Aorta (tissue), 5 donors: ENCODE results near the gene MLST8. TPM values are rescaled to one million over a fixed set of nuclear protein-coding genes. Genes with fewer than 3 reads are reported as not detected.
A peak's percentile ranks its signal among the peaks of the same experiment; 100 is the strongest.
"Not testable (repeated sequence)": the region's sequence is repeated elsewhere in the genome, so short reads cannot be mapped to it uniquely, and the experiment has no call there.

Source experiments
- ATAC-seq: fragments of 200-7000 bp; cut with Tn5 transposase; one replicate; pipeline ENCODE4 v1.9.1; 2022; ENCODE audit warnings: moderate library complexity; ENCODE audit not compliant: low FRiP score
- DNase-seq, 2 donors: peaks; one replicate each; pipeline ENCODE4 v3.0.0-alpha.2; 2020
- H3K27ac ChIP-seq, 2 donors: one replicate each; pipeline ENCODE4 v1.5.1; 2013; ENCODE audit warnings: low read length in 2 of 2, mild to moderate bottlenecking in 2 of 2, moderate library complexity in 2 of 2, control low read depth in 1 of 2, inconsistent platforms in 1 of 2, low read depth in 1 of 2
- H3K27me3 ChIP-seq, 2 donors: one replicate each; pipeline ENCODE4 v1.6.1; 2013; ENCODE audit warnings: control low read depth in 1 of 2, low read length in 1 of 2, mild to moderate bottlenecking in 1 of 2, moderate library complexity in 1 of 2; ENCODE audit not compliant: insufficient read depth in 2 of 2, control insufficient read depth in 1 of 2
- H3K36me3 ChIP-seq, 2 donors: one replicate each; pipeline ENCODE4 v1.6.1; 2013; ENCODE audit warnings: control low read depth in 1 of 2, low read length in 1 of 2, mild to moderate bottlenecking in 1 of 2; ENCODE audit not compliant: insufficient read depth in 2 of 2, control insufficient read depth in 1 of 2
- H3K4me1 ChIP-seq, 2 donors: one replicate each; pipeline ENCODE4 v1.6.1; 2013; ENCODE audit warnings: low read length in 2 of 2, control low read depth in 1 of 2, mild to moderate bottlenecking in 1 of 2, moderate library complexity in 1 of 2; ENCODE audit not compliant: insufficient read depth in 2 of 2, control insufficient read depth in 1 of 2
- H3K4me3 ChIP-seq, 2 donors: one replicate each; pipeline ENCODE4 v1.5.1; 2013; ENCODE audit warnings: low read length in 2 of 2, control low read depth in 1 of 2, mild to moderate bottlenecking in 1 of 2
- H3K9me3 ChIP-seq: one replicate; pipeline ENCODE4 v1.6.1; 2013; ENCODE audit warnings: mild to moderate bottlenecking, low read length; ENCODE audit not compliant: control insufficient read depth
- WGBS, 2 donors: extraction: QIAGEN DNeasy Blood & Tissue Kit; methylation state at CpG; one replicate each; pipeline ENCODE4 v1.1.7; 2013; 5-methylcytosine and 5-hydroxymethylcytosine counted together
- intact Hi-C, 2 donors: fragments of 100-400 bp; cut with DNase I; formaldehyde crosslinking; loops; one replicate each; pipeline versions ENCODE4 v1.14.2 to v1.15.0; 2022
- polyA plus RNA-seq, 2 donors: library from polyadenylated mRNA; stranded (reverse); fragments of 200-250 nt; gene quantifications; one replicate each; pipeline ENCODE4 v1.2.3, GENCODE V29; 2013
- total RNA-seq, 2 donors: library from RNA; stranded (reverse); fragmentation: NEBNext Ultra II Directional; extraction: Animal tissue kit (Norgen Biotek cat#: 25700); gene quantifications; one replicate each; pipeline ENCODE4 v1.2.1, GENCODE V29; 2021
- donor health status: healthy with polysubstance abuse.
- donor health status: Bipolar disorder and iron deficiency.
- donor health status: DM: no; HTN: no; CAD: no.
- donor health status: DM: no; HTN: no; CAD: no.
- donor health status: DM: yes; HTN: yes; CAD: no.

The MLST8 gene
- total and polyA plus RNA-seq, 4 donors = 14.1 to 50.7 (median 21.8) TPM

DNA sequence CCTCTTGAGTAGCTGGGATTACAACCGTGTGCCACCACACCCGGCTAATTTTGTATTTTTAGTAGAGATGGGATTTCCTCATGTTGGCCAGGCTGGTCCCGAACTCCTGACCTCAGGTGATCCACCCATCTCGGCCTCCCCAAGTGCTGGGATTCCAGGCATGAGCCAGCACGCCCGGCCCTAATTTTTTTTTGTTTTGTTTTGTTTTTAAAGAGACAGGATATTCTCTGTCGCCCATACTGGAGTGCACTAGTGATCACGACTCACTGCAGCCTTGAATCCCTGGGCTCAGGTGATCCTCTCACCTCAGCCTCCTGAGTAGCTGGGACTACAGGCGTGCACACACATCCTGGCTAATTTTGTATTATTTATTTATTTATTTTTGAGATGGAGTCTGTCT, 35.1 kb downstream of the MLST8 start:
- H3K36me3 ChIP-seq, H3K27me3 ChIP-seq, intact Hi-C loops, DNase-seq, H3K27ac ChIP-seq, ATAC-seq, H3K9me3 ChIP-seq, H3K4me3 ChIP-seq, H3K4me1 ChIP-seq: not testable (repeated sequence)
- WGBS, 2 donors = 82 to 86% methylated on average over 9 of the region's 9 CpGs

- Histone ChIP-seq H3K4me1 (no peaks in the 10 kb centered on the region), H3K4me3 (no peak overlapping the region), H3K27ac (no peak overlapping the region), H3K36me3 (peaks cover 0 to 3% of the 10 kb centered on the region in 2 donors), H3K9me3 (no peaks in the 10 kb centered on the region), H3K27me3 (no peaks in the 10 kb centered on the region)
- WGBS, 2 donors = 86 to 89% methylated on average over 11 of the region's 11 CpGs
- no peak for ATAC-seq
- intact Hi-C loops = no loop called here
- DNase-seq = no peak
Observed at GRCh38 chr16:2242598-2242997, 37.3 kb downstream of the MLST8 start.

DNA sequence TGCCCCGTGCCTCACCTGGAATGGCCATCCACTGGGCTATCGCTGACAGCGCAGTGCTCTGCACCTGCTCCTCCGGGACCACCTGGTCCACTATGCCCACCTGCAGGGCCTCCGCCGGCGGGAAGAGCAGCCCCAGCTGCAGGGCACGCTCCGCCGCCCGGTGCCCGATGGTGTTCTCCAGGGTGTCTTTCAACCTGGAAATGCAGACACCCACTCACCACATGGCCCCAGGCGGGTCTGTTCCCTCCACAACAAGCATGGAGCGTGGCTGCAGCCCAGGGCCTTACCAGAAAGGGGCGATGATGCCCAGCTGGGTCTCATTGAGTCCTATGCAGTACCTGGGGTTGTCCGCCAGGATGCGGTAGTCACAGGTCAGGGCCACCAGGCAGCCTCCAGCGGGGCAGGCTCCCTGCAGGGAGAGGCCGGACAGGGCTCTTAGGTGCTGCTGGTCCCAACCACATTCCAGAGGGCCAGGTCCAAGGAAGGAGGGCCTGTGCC, 37.8 kb downstream of the MLST8 start:
- 94 to 98% methylated on average over 19 of the region's 19 CpGs for WGBS, 2 donors
- H3K27me3 ChIP-seq = no peaks in the 10 kb centered on the region
- H3K27ac ChIP-seq = no peak overlapping the region
- no peak overlapping the region for H3K4me3 ChIP-seq
- peaks cover 0 to 3% of the 10 kb centered on the region in 2 donors for H3K36me3 ChIP-seq
- DNase-seq (no peak), ATAC-seq (no peak)
- H3K9me3 ChIP-seq = no peaks in the 10 kb centered on the region
- intact Hi-C loops = no loop called here
- H3K4me1 ChIP-seq = no peaks in the 10 kb centered on the region

DNA sequence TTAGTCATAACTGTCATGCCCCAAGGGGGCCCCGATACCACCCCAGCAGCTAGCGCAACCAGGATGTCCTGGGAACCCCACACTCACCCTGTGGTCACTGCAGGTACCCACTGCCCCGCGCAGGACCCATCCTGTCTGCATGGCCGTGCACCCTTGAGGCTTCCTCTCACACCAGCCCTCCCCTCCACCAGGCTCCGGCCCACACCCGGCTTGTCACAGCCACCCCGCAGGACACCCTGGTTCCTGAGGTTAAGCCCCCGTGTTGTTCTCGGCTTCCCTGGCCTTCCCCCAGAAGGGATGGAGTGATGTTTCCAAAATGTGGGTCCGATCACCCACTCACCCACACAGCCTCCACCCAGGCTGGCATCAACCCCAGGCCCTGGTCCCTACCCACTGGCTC, 38.5 kb downstream of the MLST8 start:
- no peak for DNase-seq
- no peak for ATAC-seq
- Histone ChIP-seq H3K36me3 (peaks cover 0 to 3% of the 10 kb centered on the region in 2 donors), H3K4me1 (no peaks in the 10 kb centered on the region), H3K27ac (no peak overlapping the region), H3K9me3 (no peaks in the 10 kb centered on the region), H3K27me3 (no peaks in the 10 kb centered on the region), H3K4me3 (no peak overlapping the region)
- intact Hi-C loops = no loop called here
- 95 to 96% methylated on average over 11 of the region's 11 CpGs for WGBS, 2 donors

DNA sequence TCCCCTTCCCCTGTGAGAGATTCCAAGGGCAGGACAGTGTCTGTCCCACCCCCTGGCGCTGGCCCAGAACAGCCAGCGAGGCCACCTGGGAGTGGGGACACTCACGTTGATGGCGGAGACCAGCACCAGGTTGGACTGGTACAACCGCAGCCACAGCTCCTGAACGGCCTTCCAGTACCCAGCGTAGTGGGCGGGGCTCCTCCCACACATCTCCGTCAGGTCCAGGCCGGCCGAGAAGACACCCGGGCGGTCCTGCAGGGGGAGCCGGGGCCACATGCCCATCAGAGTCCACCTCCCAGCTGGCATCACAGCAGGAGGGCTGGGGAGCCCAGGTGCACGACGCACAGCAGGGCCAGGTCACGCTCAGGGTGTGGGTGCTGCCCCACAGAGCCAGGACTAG, 39.0 kb downstream of the MLST8 start:
- intact Hi-C loops = no loop called here
- ATAC-seq (no peak), DNase-seq (no peak)
- Histone ChIP-seq H3K4me3 (no peak overlapping the region), H3K27me3 (no peaks in the 10 kb centered on the region), H3K9me3 (no peaks in the 10 kb centered on the region), H3K36me3 (peaks cover 0 to 3% of the 10 kb centered on the region in 2 donors), H3K27ac (no peak overlapping the region), H3K4me1 (no peaks in the 10 kb centered on the region)
- WGBS, 2 donors = 70 to 79% methylated on average over 17 of the region's 17 CpGs

- Histone ChIP-seq H3K36me3 (peaks cover 0 to 3% of the 10 kb centered on the region in 2 donors), H3K4me3 (no peak overlapping the region), H3K27ac (no peak overlapping the region), H3K9me3 (no peaks in the 10 kb centered on the region), H3K27me3 (no peaks in the 10 kb centered on the region), H3K4me1 (no peaks in the 10 kb centered on the region)
- DNase-seq (no peak), ATAC-seq (no peak)
- intact Hi-C loops = no loop called here
- WGBS, 2 donors = 94% methylated on average over 30 of the region's 30 CpGs
Observed at GRCh38 chr16:2244926-2245795, 39.9 kb downstream of the MLST8 start.

- Histone ChIP-seq H3K27ac (no peak overlapping the region), H3K36me3 (peaks cover 0 to 3% of the 10 kb centered on the region in 2 donors), H3K27me3 (no peaks in the 10 kb centered on the region), H3K4me3 (no peak overlapping the region), H3K4me1 (no peaks in the 10 kb centered on the region), H3K9me3 (no peaks in the 10 kb centered on the region)
- intact Hi-C loops = no loop called here
- no peak for DNase-seq
- WGBS, 2 donors = 80 to 88% methylated on average over 18 of the region's 18 CpGs
- no peak for ATAC-seq
Observed at GRCh38 chr16:2246301-2246885, 41.1 kb downstream of the MLST8 start.

GRCh38 chr16:2250652-2251295, 45.5 kb downstream of the MLST8 start:
- no peaks in the 10 kb centered on the region for H3K9me3 ChIP-seq
- ATAC-seq = no peak
- H3K36me3 ChIP-seq = peaks cover 3 to 6% of the 10 kb centered on the region in 2 donors
- 2% methylated on average over 32 to 35 of the region's 35 CpGs for WGBS, 2 donors
- no peaks in the 10 kb centered on the region for H3K4me1 ChIP-seq
- intact Hi-C loops = loop anchor here (2.0 to 10.0 kb wide), 2 partner anchors 28 to 96 kb away; partner anchors contain the start of genes E4F1 (in 1 of the 2) and TRAF7 (in 1 of the 2)
- H3K27me3 ChIP-seq = no peaks in the 10 kb centered on the region
- DNase-seq = no peak
- peak overlapping the region; percentile 79 to 98 for H3K4me3 ChIP-seq
- H3K27ac ChIP-seq = peak overlapping the region in 1 of 2 donors; percentile 73
